ENCODE results near the gene EIF2B5.
"Not testable (repeated sequence)": the region's sequence is repeated elsewhere in the genome, so short reads cannot be mapped to it uniquely, and the experiment has no call there.

EIF2B5 gene

GRCh38 chr3:184148076-184148475, 12.9 kb downstream of the EIF2B5 start:
- DNase-seq (ENCODE audit: low read depth): no peak

DNA sequence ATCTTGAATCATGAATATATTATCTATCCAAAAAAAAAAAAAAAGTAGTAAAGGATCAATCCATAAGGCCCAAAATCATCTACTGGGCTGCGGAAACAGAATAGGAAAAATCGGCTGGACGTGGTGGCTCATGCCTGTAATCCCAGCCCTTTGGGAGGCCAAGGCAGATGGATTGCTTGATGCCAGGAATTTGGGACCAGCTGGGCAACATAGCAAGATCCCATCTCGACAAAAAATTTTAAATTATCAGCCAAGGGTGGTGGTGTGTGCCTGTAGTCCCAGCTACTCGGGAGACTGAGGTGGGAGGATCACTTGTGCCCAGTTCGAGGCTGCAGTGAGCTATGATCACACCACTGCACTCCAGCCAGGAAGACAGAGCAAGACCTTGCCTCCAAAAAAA, 14.0 kb downstream of the EIF2B5 start:
- DNase-seq (ENCODE audit: low read depth): no peak

DNA sequence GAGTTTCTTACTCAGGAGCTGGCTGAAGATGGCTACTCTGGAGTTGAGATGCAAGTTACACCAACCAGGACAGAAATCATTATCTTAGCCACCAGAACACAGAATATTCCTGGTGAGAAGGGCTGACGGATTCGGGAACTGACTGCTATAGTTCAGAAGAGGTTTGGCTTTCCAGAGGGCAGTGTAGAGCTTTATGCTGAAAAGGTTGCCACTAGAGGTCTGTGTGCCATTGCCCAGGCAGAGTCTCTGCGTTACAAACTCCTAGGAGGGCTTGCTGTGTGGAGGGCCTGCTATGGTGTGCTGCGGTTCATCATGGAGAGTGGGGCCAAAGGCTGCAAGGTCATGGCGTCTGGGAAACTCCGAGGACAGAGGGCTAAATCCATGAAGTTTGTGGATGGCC, 14.6 kb downstream of the EIF2B5 start:
- not testable (repeated sequence) for DNase-seq (ENCODE audit: low read depth)

DNA sequence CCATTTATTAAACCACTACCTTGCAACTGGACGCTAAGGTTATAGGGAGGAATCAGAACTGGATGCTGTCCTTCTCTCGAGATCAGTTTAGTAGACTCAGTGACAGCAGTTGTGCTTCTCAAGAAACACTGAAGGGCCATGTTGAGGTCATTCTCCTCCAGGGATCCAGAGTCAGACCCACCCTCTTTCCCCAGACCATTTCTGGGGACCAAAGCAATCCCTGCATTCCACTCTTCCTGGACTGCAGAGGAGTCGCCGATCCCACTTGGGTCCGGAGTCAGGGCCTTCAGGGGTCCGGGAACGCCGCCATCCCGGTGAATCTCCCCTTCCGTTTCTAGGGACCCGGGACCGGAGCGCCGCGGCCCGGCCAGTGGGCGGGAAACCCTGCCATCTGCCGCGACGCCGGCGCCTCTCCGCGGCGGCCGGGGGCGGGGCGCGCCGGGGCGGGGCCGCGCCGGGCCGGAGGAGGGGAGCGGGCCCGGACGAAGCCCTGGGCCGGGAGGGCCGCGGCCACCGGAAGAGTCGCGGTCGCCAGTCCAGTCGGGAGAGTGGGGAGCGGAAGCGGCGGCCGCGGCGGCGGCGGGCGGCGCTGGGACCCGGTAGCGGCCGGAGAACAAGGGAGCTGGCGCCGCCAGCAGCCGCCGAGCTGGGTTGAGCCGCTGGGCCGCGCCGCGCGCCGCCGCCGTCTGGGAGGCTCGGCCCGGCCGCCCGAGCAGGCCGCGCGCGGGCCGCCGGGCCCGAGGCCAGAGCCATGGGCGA, 19.9 kb downstream of the EIF2B5 start, which contains the start of gene DVL3:
Gene DVL3, plus strand, starts transcription at position 493 of the 759 bp plus-strand sequence. Its CDS starts 259 bp downstream, at position 752.
- DNase-seq (ENCODE audit: low read depth): peak; percentile 15

- peak; percentile 16 for DNase-seq (ENCODE audit: low read depth)
These were observed 20.7 kb downstream of the EIF2B5 start for GRCh38 chr3:184155644-184156521.

DNA sequence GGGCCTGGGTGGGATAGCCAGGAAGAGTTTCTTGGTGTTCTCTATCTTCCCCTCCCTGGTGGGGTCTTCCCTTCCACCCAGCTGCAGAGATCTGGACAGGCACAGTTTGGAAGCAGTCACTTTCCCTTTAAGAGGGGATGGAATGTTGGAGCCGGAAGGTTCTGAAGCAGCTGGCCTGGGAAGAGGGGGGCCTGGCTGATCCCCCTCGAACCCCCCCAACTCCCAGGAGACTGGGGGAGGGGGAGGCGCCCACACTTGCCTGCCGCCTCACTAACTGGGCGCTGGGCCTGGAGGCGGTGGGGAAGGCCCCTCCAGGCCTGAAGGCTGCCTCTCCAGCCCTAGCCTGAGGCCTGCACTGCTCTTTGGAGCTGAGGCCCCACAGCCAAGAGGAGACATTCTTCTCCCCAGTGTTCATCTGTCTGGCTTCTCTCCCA, 21.4 kb downstream of the EIF2B5 start:
- DNase-seq (ENCODE audit: low read depth): no peak

DNA sequence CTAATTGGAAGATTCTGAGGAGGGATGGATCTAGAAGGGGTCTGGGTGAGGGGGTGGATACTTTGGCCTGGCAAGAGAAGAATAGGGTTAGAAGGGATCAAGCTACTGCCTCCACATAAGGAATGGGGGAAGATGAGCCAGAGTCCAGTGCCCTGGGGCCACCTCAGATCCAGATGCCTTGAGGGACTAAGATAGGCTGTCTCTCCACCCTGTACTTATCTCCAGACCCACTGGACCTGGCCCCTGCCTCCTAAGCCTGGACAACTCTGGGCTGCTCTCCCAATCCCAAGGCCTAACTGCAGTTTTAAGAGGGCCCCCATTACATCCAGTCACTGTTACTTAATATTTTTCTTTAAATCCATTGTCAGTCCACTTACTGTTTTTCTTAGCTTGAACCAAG, 22.0 kb downstream of the EIF2B5 start:
- DNase-seq (ENCODE audit: low read depth): no peak

- DNase-seq (ENCODE audit: low read depth): no peak
These were observed 23.2 kb downstream of the EIF2B5 start for GRCh38 chr3:184158404-184158803.

DNA sequence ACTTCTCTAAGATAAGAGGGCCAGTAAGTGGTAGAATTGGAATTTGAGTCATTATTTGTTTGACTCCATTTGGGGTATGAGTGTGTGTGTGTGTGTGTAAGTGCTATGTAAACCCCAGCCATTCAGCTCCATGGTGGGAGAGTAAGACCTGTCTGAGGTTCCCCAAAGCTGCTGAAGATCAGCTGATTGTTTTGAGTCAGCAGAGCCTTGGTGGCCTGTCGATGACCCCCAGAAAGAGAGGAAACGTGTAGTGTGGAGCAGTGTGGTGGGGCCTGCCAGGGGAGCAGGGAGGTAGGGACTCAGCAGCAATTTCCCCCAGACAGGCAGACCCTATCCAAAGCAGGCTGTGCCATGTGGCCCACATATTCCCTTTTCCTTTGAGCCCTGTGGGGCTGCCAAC, 25.3 kb downstream of the EIF2B5 start:
- DNase-seq (ENCODE audit: low read depth): no peak

GRCh38 chr3:184162571-184163070, 27.5 kb downstream of the EIF2B5 start:
- DNase-seq (ENCODE audit: low read depth): not testable (repeated sequence)

DNA sequence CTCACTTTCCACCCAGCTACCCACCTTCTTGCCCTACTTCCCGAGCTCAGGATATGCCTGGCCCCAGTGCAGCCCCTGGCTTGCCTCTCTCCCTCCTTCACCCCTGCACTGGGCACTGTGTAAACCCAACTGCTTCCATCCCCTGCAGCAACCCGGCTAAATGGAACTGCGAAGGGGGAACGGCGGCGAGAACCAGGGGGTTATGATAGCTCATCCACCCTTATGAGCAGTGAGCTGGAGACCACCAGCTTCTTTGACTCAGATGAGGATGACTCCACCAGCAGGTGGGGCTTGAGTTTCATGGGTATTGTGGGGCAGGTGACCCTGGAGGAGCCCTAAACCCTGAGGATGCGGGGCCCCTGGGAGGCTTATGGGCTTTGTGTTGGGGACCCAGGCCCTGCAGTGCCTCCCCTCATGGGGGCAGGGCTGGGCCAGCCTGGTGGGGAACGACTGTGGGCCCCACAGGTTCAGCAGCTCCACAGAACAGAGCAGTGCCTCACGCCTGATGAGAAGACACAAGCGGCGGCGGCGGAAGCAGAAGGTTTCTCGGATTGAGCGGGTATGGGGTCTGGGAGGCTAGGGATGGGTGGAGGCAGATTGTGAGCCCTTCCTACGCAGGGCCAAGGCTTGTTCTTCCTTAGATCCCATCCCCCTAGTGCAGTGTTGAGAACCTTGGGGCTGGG, 29.6 kb downstream of the EIF2B5 start:
- no peak for DNase-seq (ENCODE audit: low read depth)

DNA sequence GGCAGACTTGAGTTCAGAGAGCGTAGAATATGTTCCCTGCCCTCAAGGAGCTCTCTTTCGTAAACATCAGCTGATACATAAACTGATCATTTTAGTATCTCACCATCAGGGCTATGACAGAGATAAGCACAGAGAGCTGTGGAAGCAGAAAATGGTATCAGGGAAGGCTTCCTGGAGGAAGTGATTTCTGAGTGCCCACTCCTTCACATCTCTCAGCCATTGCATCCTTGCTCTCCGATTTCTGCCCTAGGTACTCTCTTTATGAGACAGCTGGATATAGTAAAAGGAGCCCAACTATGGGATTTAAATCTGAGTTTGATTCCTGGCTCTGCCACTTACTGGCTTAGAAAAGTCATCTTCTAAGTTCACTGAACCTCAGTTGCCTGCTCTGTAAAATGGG, 30.4 kb downstream of the EIF2B5 start:
- no peak for DNase-seq (ENCODE audit: low read depth)

GRCh38 chr3:184166671-184167070, 31.5 kb downstream of the EIF2B5 start:
- no peak for DNase-seq (ENCODE audit: low read depth)

- DNase-seq (ENCODE audit: low read depth): no peak
These were observed 32.6 kb downstream of the EIF2B5 start for GRCh38 chr3:184167786-184168185.

DNA sequence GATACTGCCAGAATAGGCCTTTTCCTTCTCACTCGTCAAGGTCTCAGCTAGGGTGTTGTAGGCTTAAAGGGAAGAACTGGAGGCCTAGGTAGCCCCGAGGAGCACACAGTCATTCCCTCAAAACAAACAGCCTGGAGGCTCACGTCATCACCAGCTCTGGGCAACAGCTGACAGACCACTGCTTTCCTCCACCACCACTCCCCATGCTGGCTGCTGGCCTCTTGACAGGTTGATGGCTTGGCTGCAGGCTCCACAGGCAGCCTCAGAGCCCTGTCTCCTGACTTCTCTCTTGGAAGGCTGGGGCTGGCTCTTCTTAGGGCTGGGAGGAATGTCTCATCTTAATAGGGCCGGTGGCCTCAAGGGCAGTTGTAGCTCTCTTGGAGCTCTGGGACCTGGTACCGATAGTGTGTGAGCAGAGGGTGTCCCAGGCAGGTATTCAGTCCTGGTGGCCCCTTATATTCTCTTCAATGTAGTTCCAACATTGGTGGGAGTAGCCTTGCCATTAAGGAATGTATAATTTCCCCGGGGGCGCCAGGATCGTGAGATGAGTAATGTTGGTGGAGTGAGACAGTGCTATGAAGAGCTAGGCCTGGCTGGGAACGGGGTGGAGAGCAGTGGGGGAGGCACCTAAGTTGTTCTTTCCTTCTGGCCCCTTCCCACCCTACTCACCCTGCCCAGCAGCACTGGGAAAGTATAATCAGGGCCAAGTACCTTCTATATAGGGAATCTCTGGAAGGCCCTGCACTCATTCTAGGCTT, 33.4 kb downstream of the EIF2B5 start:
- DNase-seq (ENCODE audit: low read depth): no peak

DNA sequence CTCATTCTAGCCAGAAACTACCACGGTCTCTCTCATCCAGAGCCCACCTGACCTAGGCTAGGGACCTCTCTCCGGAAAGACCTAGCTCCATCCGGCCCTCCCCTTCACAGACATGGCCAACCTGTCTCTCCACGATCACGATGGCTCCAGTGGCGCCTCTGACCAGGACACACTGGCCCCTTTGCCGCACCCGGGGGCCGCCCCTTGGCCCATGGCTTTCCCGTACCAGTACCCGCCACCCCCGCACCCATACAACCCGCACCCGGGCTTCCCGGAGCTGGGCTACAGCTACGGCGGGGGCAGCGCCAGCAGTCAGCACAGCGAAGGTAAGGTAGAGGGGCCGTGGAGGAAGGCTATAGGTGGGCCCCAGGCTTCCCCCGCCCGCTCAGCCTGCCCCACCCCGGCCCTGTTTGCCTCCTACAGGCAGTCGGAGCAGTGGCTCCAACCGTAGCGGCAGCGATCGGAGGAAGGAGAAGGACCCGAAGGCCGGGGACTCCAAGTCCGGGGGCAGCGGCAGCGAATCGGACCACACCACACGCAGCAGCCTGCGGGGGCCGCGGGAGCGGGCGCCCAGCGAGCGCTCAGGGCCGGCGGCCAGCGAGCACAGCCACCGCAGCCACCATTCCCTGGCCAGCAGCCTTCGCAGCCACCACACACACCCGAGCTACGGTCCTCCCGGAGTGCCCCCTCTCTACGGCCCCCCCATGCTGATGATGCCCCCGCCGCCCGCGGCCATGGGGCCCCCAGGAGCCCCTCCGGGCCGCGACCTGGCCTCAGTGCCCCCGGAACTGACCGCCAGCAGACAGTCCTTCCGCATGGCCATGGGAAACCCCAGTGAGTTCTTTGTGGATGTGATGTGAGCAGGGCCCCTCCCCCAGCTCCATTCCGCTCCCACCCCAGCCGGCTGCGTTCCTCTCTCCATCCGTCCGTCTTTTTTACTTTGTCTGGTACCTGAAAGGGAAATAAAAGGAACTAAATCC, 35.0 kb downstream of the EIF2B5 start:
- no peak for DNase-seq (ENCODE audit: low read depth)

DNA sequence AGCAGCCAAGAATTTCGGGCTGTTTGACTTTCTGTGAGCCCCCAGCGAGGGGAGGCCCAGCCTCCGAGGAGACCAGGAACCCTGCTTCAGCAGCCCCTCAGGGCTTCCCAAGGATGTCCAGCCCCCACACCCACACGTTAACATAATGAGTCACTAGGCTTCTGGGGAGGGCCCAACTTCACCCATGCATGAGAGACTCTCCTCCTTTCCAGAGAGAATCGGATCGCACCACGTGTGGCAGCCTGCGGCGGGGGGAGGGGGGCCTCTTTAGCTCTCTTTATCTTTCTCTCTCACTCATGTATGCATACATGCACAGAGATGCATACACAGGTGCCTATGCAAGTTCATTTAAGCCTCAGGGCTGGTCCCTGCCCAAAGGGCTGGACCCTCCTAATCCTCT, 36.4 kb downstream of the EIF2B5 start:
- DNase-seq (ENCODE audit: low read depth): no peak

GRCh38 chr3:184172681-184173373, 37.7 kb downstream of the EIF2B5 start:
- DNase-seq (ENCODE audit: low read depth): no peak

GRCh38 chr3:184173374-184173722, 38.2 kb downstream of the EIF2B5 start:
- DNase-seq (ENCODE audit: low read depth): no peak

DNA sequence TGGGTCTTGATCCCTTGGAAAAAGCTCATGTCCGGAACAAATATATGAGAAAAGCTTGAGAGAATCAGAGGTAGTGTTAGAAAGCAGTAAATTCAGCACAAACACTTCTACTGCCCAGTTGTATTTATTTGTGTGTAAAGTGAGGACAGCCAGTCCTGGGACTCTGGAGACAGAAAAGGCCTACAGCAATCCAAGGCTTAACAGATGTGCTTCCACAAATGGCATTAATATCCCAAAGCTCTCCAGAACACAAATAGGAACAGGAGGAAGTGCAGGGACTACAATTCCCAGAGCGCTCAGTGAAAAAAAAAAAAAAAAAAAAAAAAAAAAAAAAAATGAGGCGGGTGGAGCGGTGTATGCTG, 39.1 kb downstream of the EIF2B5 start:
- DNase-seq (ENCODE audit: low read depth): no peak
